NT2/D1 (cell line): ENCODE results near the gene C3orf22.

Experiments used
- DNase-seq: peaks from one replicate; pipeline ENCODE4 v3.0.0-alpha.2; 2011; ENCODE audit warnings: low read depth, low spot score
- H3K27me3 ChIP-seq: 2 replicates; pipeline ENCODE4 v1.6.0; 2011; ENCODE audit warnings: mild to moderate bottlenecking; ENCODE audit not compliant: insufficient read length, insufficient read depth
- H3K36me3 ChIP-seq: 2 replicates; pipeline ENCODE4 v1.6.1; 2011; ENCODE audit warnings: mild to moderate bottlenecking, low read length, mixed read lengths; ENCODE audit not compliant: insufficient read depth, insufficient read length
- H3K4me1 ChIP-seq: 2 replicates; pipeline ENCODE4 v1.5.1; 2011; ENCODE audit not compliant: insufficient read depth, insufficient read length
- H3K4me3 ChIP-seq: 2 replicates; pipeline ENCODE4 v1.5.1; 2011; ENCODE audit warnings: low read depth; ENCODE audit not compliant: insufficient read length
- H3K9ac ChIP-seq: 2 replicates; pipeline ENCODE4 v1.6.0; 2011; ENCODE audit warnings: low read depth; ENCODE audit not compliant: insufficient read length
- H3K9me3 ChIP-seq: 2 replicates; pipeline ENCODE4 v1.5.1; 2011; ENCODE audit warnings: mild to moderate bottlenecking, low read length; ENCODE audit not compliant: insufficient read depth
- SUZ12 ChIP-seq: IDR thresholded peaks from 2 replicates; pipeline ENCODE4 v1.6.1; 2011; ENCODE audit not compliant: insufficient read length, insufficient read depth; ENCODE audit errors: extremely low read depth
- YY1 ChIP-seq: IDR thresholded peaks from 2 replicates; pipeline ENCODE4 v1.6.1; 2011; ENCODE audit not compliant: insufficient read length, insufficient read depth
- ZNF274 ChIP-seq: IDR thresholded peaks from 2 replicates; pipeline ENCODE4 v1.6.1; 2011; ENCODE audit warnings: mild to moderate bottlenecking, low read depth, low read length

Gene C3orf22

DNA sequence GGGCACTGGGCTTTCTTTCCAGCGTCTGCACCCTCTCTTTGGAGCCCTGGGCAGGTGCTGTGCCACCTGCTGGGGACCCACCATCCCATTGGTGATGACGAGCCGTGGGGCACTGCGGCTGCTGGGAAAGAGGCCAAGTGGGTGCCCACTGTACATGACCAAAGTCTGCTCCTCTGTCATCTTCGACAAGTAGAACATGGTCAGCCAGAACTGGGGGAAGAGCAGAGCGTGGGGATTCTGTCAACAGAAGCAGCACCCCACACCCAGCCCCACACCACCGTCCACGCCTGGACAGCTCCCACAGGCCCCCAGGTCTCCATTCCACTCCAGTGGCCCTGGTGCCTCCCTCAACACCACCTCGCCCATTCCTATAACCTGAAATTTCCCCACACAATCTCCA, 50.8 kb downstream of the C3orf22 start:
- DNase-seq: no peak
- no peaks in the 10 kb centered on the region for H3K27me3 ChIP-seq
- H3K4me3 ChIP-seq: no peak overlapping the region
- TF ChIP-seq YY1: no peak
- no peak for TF ChIP-seq ZNF274
- TF ChIP-seq SUZ12: no peak
- no peak overlapping the region for H3K9ac ChIP-seq
- H3K9me3 ChIP-seq: no peaks in the 10 kb centered on the region
- H3K36me3 ChIP-seq: no peaks in the 10 kb centered on the region
- H3K4me1 ChIP-seq: peaks cover 9% of the 10 kb centered on the region

DNA sequence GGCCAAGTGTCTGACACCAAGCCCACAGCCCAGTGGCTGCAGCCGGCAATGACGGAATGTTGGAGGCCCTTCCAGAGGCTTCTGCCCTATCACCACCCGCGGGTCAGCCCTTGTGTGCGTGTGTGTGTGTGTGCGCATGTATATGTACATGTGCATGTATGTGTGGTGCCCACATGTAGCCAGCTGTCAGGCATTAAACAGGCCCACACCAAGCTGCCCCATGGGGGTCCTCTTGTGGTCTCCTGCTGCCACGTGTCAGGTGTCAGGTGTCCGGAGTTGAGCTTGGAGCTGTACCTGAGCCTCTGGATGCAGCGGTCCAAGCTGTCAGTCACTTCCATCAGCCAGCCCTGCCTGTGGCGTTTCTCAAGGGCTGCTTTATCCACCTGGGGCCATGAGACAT, 55.0 kb downstream of the C3orf22 start:
- no peak overlapping the region for H3K9ac ChIP-seq
- no peaks in the 10 kb centered on the region for H3K27me3 ChIP-seq
- DNase-seq: no peak
- H3K4me3 ChIP-seq: no peak overlapping the region
- no peaks in the 10 kb centered on the region for H3K36me3 ChIP-seq
- TF ChIP-seq SUZ12 (no peak), ZNF274 (no peak), YY1 (no peak)
- H3K9me3 ChIP-seq: no peaks in the 10 kb centered on the region
- H3K4me1 ChIP-seq: peaks cover 8% of the 10 kb centered on the region

DNA sequence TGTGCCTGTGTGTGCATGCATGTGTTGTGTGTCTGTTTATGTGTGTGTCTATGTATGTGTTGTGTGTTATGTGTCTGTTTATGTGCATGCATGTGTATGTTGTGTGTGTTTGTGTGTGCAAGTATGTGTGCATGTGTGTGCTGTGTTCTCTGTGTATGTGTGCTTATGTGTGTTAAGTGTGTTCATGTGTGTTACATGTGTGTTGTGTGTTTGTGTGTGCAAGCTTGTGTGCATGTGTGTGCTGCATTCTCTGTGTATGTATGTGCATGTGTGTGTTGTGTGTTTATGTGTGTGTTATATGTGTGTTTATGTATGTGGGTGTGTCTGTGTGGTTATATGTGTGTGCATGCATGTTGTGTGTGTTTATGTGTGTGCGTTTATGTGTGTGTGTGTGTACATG, 56.1 kb downstream of the C3orf22 start:
- TF ChIP-seq SUZ12: no peak
- no peak for TF ChIP-seq ZNF274
- TF ChIP-seq YY1: no peak
- Histone ChIP-seq H3K4me1 (peaks cover 11% of the 10 kb centered on the region), H3K9me3 (no peaks in the 10 kb centered on the region), H3K27me3 (no peaks in the 10 kb centered on the region), H3K4me3 (no peak overlapping the region), H3K9ac (no peak overlapping the region), H3K36me3 (no peaks in the 10 kb centered on the region)
- DNase-seq: no peak

DNA sequence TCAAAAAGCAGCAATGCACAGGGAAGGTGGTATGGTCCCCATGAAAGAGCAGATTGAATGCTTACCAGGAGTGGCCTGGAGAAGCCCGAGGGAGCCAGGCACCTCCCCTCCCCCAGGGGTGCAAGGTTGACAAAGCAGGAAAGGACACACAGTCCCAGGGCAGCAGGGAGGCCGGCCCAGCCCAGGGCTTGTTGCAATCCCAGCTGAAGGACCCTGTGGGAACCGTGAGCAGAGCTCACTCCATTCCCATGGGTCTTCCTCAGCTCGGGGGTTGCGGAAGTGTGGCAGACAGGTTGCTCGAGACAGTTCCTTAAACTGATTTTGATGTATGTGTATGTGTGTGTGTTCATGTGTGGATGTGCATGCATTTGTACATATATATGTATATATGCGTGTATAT, 57.0 kb downstream of the C3orf22 start:
- TF ChIP-seq YY1 (no peak), ZNF274 (no peak), SUZ12 (no peak)
- H3K4me1 ChIP-seq: peaks cover 11% of the 10 kb centered on the region
- no peaks in the 10 kb centered on the region for H3K9me3 ChIP-seq
- no peak overlapping the region for H3K4me3 ChIP-seq
- no peaks in the 10 kb centered on the region for H3K27me3 ChIP-seq
- DNase-seq: no peak
- no peaks in the 10 kb centered on the region for H3K36me3 ChIP-seq
- H3K9ac ChIP-seq: no peak overlapping the region

DNA sequence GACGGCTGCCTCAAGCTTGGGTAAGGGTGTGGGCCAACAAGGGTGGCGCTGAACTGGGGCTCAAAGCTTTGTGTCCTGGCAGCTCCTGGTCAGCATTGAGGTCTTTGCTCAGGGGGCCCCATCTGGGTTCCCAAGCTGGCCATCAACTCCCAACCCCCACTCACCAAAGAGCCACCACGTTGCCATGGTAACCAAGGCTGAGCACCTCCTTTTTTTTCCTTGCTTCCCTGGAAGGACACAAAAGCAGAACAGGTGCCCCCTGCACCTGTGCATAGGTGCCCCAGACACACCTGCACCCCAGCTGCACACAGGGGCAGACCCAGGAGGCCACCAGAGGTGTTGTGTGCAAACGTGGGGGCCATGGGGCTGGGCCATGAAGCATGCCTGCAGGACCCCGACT, 57.7 kb downstream of the C3orf22 start:
- TF ChIP-seq SUZ12: no peak
- no peak for TF ChIP-seq YY1
- no peak for TF ChIP-seq ZNF274
- no peak for DNase-seq
- H3K27me3 ChIP-seq: no peaks in the 10 kb centered on the region
- no peaks in the 10 kb centered on the region for H3K9me3 ChIP-seq
- peaks cover 11% of the 10 kb centered on the region for H3K4me1 ChIP-seq
- no peak overlapping the region for H3K4me3 ChIP-seq
- no peak overlapping the region for H3K9ac ChIP-seq
- H3K36me3 ChIP-seq: no peaks in the 10 kb centered on the region

DNA sequence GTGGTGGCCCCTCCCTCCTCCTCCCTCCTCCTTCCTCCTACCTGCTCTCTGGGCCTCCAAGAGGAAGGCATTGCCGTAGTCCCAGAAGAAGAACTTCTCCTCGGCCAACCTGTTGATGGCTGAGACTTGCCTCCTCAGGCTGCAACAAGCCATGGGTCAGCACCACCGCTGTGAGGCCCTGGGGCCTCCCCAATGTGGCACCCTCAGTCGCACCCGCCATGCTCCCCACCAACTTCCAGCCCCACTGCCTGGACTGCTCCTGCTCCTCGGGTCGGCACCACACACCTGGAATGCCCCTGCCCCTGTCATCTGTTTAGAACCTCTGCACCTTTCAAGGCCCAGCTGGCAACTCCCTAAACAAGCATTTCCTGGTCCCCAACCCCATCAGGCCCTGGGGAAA, 58.7 kb downstream of the C3orf22 start:
- TF ChIP-seq ZNF274: no peak
- no peaks in the 10 kb centered on the region for H3K36me3 ChIP-seq
- H3K9ac ChIP-seq: no peak overlapping the region
- H3K9me3 ChIP-seq: no peaks in the 10 kb centered on the region
- H3K4me1 ChIP-seq: peaks cover 11% of the 10 kb centered on the region
- H3K27me3 ChIP-seq: no peaks in the 10 kb centered on the region
- no peak overlapping the region for H3K4me3 ChIP-seq
- no peak for DNase-seq
